MCF 10A (cell line): ENCODE data around the gene ATG9B. TPM values are rescaled to one million over a fixed set of nuclear protein-coding genes. Genes with fewer than 3 reads are reported as not detected.

Experiments
- BruUV-seq: library from RNA; stranded (reverse); fragments of 400-500 nt; replicated peaks from 2 replicates; lab custom pipeline; 2021; lab: Mats Ljungman, UMichigan
- CTCF ChIA-PET: fragments of 300-600 bp; sonication (Branson Sonifier 250); formaldehyde crosslinking; extraction: SDS; loops from one replicate; lab custom pipeline; 2021; ENCODE audit warnings: antibody characterized with exemption, inconsistent platforms; lab: Yijun Ruan, JAX
- POLR2A ChIA-PET: fragments of 300-600, 350-650 bp; sonication (Branson Sonifier 250); formaldehyde crosslinking; extraction: SDS; loops from one replicate; lab custom pipeline; 2020; ENCODE audit warnings: antibody characterized with exemption, inconsistent platforms; lab: Yijun Ruan, JAX
- DNase-seq: peaks from one replicate; pipeline ENCODE4 v3.0.0-alpha.2; 2018; ENCODE audit not compliant: unreplicated experiment
- H3K27ac Mint-ChIP-seq: one replicate; pipeline ENCODE4 v1.8.0; 2022; ENCODE audit warnings: mild to moderate bottlenecking, low read depth, mixed read lengths; ENCODE audit not compliant: unreplicated experiment
- H3K27me3 Mint-ChIP-seq: one replicate; pipeline ENCODE4 v1.8.0; 2022; ENCODE audit warnings: mixed read lengths; ENCODE audit not compliant: insufficient read depth, unreplicated experiment
- H3K36me3 Mint-ChIP-seq: one replicate; pipeline ENCODE4 v1.8.0; 2022; ENCODE audit warnings: mild to moderate bottlenecking, moderate library complexity, mixed read lengths; ENCODE audit not compliant: insufficient read depth, unreplicated experiment
- H3K4me1 Mint-ChIP-seq: one replicate; pipeline ENCODE4 v1.8.0; 2022; ENCODE audit warnings: mixed read lengths; ENCODE audit not compliant: insufficient read depth, unreplicated experiment
- H3K4me3 Mint-ChIP-seq: one replicate; pipeline ENCODE4 v1.8.0; 2022; ENCODE audit warnings: mild to moderate bottlenecking, moderate library complexity, mixed read lengths; ENCODE audit not compliant: unreplicated experiment
- H3K9me3 Mint-ChIP-seq: one replicate; pipeline ENCODE4 v1.8.0; 2022; ENCODE audit warnings: mixed read lengths; ENCODE audit not compliant: unreplicated experiment
- CTCF ChIP-seq: fragments of 200-600 bp; IDR thresholded peaks from one replicate; pipeline ENCODE4 v1.8.0; 2022; ENCODE audit warnings: antibody characterized with exemption, mild to moderate bottlenecking; ENCODE audit not compliant: unreplicated experiment
- intact Hi-C: fragments of 100-400 bp; cut with micrococcal nuclease; formaldehyde crosslinking; loops from 2 replicates; pipeline ENCODE4 v1.14.1; 2022
- total RNA-seq: library from RNA; stranded (reverse); gene quantifications from 2 replicates; pipeline ENCODE4 v1.2.3, GENCODE V29; 2022

ATG9B gene
- total RNA-seq, 1 experiment from 2014 or later, result 0.12 TPM

DNA sequence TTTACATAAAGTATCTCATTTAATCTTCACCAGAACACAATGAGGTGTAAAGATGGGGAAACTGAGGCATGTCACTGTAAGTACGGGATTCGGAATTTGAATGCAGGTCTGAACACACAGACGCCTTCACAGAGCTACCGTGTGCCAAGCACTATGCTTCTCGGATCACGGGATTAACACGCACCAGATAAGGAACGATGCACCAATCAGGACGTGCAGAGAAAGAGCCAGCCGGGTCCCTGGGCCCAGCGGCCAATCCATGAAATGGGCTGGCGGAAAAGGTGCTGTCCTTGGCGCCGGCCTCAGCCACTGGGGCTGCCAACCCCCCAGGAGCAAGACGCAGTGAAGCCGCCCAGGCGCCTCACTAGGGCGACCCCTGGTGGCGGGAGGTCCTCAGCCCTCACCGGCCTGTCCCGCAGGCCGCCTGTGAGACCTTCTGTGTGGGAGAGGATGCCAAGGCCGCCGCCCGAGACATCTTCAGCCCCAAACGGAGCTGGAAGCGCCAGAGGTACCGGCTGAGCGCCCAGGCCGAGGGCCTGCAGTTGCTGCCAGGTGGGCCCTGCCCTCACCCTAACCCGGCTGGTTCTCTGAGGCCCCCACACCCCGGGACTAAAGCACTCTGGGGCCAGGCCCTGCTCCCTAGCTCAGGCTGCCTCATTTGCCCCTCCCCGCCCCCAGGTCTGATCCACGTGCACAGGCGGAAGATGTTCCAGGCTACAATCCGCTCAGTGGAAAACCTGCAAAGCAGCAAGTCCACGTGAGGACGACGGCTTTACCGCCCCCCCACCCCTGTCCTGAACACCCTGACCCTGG lies 15.6 kb downstream of the ATG9B start:
- peak; percentile 40 for DNase-seq
- intact Hi-C loops, result no loop called here

DNA sequence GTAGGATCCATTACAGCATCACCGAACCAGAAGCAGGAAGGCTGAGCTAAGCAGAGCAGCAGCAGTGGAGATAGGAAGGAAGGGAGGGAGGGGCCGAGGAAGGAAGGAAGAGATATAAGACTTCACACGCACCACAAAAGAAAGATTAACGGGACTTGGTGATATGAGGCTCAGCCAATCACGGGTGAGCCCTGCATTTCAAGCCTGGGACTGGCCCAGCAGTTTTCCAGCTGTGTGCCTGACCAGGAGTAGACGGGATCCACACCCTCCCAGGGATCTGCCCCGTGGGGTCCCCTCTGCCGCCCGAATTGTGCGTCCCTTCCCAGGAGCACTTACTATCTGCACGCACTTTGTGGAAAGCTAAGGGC lies 16.2 kb downstream of the ATG9B start:
- Mint-ChIP-seq H3K27ac (no peak overlapping the region), H3K27me3 (peaks cover 10% of the 10 kb centered on the region), H3K36me3 (no peaks in the 10 kb centered on the region), H3K9me3 (no peaks in the 10 kb centered on the region), H3K4me3 (no peak overlapping the region), H3K4me1 (peaks cover 22% of the 10 kb centered on the region)
- CTCF ChIA-PET, result interaction anchor here (0.7 to 2.3 kb wide), 4 partner anchors 23 to 287 kb away, joined by 3 to 11 read pairs (median 3); no protein-coding TSS in a partner anchor
- POLR2A ChIA-PET, result no interaction called here
- BruUV-seq, result no TSS peak
- TF ChIP-seq CTCF, result no peak
- intact Hi-C loops, result no loop called here
- no peak for DNase-seq

More for the DNA sequence above, 15.6 kb downstream of the ATG9B start:
- BruUV-seq, result no TSS peak
- TF ChIP-seq CTCF, result peak; percentile 59
- Mint-ChIP-seq H3K4me1 (peaks cover 22% of the 10 kb centered on the region), H3K27ac (no peak overlapping the region), H3K27me3 (peaks cover 10% of the 10 kb centered on the region), H3K36me3 (no peaks in the 10 kb centered on the region), H3K4me3 (no peak overlapping the region), H3K9me3 (no peaks in the 10 kb centered on the region)
- ChIA-PET CTCF (interaction anchor here (0.6 to 2.3 kb wide), 7 partner anchors 10 to 286 kb away, joined by 3 to 13 read pairs (median 3); no protein-coding TSS in a partner anchor), POLR2A (no interaction called here)

GRCh38 chr7:151007469-151007898 lies 16.8 kb downstream of the ATG9B start:
- intact Hi-C loops, result no loop called here

More at GRCh38 chr7:151007469-151007898, 16.8 kb downstream of the ATG9B start:
- no peak for DNase-seq
- Mint-ChIP-seq H3K4me3 (no peak overlapping the region), H3K27me3 (peaks cover 10% of the 10 kb centered on the region), H3K36me3 (no peaks in the 10 kb centered on the region), H3K27ac (no peak overlapping the region), H3K4me1 (peaks cover 19% of the 10 kb centered on the region), H3K9me3 (no peaks in the 10 kb centered on the region)
- no peak for TF ChIP-seq CTCF
- ChIA-PET POLR2A (interaction anchor here (0.7 kb wide), 1 partner anchor 654 kb away, joined by 3 read pairs; no protein-coding TSS in a partner anchor), CTCF (interaction anchor here (0.8 to 2.3 kb wide), 2 partner anchors 22 to 109 kb away, joined by 3 to 11 read pairs; no protein-coding TSS in a partner anchor)
- BruUV-seq, result no TSS peak
